Measurements from ENCODE around the gene SERPINB5. TPM values are rescaled to one million over a fixed set of nuclear protein-coding genes. Genes with fewer than 3 reads are reported as not detected.

Gene SERPINB5
- total and polyA plus RNA-seq, 2 of the 13 experiments (the other 11 are each of a cell fraction or from before 2014, with no cell fraction given), result not detected

DNA sequence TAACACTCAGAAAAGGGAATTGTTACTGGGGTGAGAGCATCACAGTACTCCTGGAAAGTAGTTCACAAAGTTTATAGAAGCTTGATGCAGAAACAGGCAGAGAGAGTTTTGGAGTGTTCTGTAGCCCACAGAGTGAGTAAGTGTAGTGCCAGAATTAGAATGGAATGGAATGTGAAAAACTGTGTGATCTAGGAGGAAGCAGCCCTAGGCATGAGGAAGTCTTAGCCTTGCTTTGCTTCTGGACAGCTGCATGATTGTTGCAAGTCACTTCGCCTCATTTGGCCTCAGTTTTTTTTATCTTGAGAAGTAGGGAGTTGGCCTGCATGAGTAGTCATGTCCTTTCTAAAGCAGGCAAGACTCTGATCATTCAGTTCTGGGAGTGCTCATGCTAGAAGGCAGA lies 76.3 kb downstream of the SERPINB5 start:
- no peaks in the 10 kb centered on the region for H3K27me3 ChIP-seq (ENCODE audit: control insufficient read depth in 1 of 2, insufficient read depth in 2 of 2, low read length in 2 of 2)
- H3K27ac ChIP-seq (ENCODE audit: extremely low read length, insufficient read depth, low read length), result no peak overlapping the region
- no peak for FAIRE-seq
- ATAC-seq, result no peak
- BruUV-seq (replicated peaks), result no TSS peak
- H2AFZ ChIP-seq (ENCODE audit: low read length), result no peak overlapping the region
- no peaks in the 10 kb centered on the region for H3K79me2 ChIP-seq (ENCODE audit: insufficient read depth, low read length)
- H4K20me1 ChIP-seq (ENCODE audit: insufficient read depth, low read length), result no peaks in the 10 kb centered on the region
- ChIA-PET CTCF (ENCODE audit: low intra/inter-chr PET ratio, low total read pairs) (no interaction called here), POLR2A (no interaction called here)
- intact Hi-C loops (cut with micrococcal nuclease; ENCODE audit: unreplicated experiment) (no loop called here), in situ Hi-C loops (cut with HindIII; ENCODE audit: extremely low pct_ligation_motif_present, low pct_unique_long_range_greater_than_20kb) (no loop called here)
- no peaks in the 10 kb centered on the region for H3K9me3 ChIP-seq (ENCODE audit: low read length)
- H3K4me3 ChIP-seq (replicated peaks in 1 of 3; ENCODE audit: insufficient read depth in 1 of 3, low read depth in 2 of 3, low read length in 3 of 3), result no peak overlapping the region
- H3K9ac ChIP-seq (ENCODE audit: insufficient read depth, low read depth, low read length), result no peak overlapping the region
- no peak for TF ChIP-seq ZNF513 (CRISPR knock-in tag; conservative IDR thresholded peaks at IDR 0.05)
- TF ChIP-seq, protein P1, sequence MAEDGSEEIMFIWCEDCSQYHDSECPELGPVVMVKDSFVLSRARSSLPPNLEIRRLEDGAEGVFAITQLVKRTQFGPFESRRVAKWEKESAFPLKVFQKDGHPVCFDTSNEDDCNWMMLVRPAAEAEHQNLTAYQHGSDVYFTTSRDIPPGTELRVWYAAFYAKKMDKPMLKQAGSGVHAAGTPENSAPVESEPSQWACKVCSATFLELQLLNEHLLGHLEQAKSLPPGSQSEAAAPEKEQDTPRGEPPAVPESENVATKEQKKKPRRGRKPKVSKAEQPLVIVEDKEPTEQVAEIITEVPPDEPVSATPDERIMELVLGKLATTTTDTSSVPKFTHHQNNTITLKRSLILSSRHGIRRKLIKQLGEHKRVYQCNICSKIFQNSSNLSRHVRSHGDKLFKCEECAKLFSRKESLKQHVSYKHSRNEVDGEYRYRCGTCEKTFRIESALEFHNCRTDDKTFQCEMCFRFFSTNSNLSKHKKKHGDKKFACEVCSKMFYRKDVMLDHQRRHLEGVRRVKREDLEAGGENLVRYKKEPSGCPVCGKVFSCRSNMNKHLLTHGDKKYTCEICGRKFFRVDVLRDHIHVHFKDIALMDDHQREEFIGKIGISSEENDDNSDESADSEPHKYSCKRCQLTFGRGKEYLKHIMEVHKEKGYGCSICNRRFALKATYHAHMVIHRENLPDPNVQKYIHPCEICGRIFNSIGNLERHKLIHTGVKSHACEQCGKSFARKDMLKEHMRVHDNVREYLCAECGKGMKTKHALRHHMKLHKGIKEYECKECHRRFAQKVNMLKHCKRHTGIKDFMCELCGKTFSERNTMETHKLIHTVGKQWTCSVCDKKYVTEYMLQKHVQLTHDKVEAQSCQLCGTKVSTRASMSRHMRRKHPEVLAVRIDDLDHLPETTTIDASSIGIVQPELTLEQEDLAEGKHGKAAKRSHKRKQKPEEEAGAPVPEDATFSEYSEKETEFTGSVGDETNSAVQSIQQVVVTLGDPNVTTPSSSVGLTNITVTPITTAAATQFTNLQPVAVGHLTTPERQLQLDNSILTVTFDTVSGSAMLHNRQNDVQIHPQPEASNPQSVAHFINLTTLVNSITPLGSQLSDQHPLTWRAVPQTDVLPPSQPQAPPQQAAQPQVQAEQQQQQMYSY (CRISPR knock-in tag; IDR thresholded peaks at IDR 0.05), result no peak
- TF ChIP-seq ZBTB38 (CRISPR knock-in tag; IDR thresholded peaks at IDR 0.05), result no peak
- no peak for TF ChIP-seq IKZF4 (CRISPR knock-in tag; IDR thresholded peaks at IDR 0.05; ENCODE audit: borderline replicate concordance, low read depth, not compliant biosample characterization)
- TF ChIP-seq ZNF207 (IDR thresholded peaks at IDR 0.05; ENCODE audit: borderline replicate concordance), result no peak
- TF ChIP-seq ZNF414 (CRISPR knock-in tag; IDR thresholded peaks at IDR 0.05), result no peak
- no peak for TF ChIP-seq GRHL1 (CRISPR knock-in tag; conservative IDR thresholded peaks at IDR 0.05)
- TF ChIP-seq, protein P2, sequence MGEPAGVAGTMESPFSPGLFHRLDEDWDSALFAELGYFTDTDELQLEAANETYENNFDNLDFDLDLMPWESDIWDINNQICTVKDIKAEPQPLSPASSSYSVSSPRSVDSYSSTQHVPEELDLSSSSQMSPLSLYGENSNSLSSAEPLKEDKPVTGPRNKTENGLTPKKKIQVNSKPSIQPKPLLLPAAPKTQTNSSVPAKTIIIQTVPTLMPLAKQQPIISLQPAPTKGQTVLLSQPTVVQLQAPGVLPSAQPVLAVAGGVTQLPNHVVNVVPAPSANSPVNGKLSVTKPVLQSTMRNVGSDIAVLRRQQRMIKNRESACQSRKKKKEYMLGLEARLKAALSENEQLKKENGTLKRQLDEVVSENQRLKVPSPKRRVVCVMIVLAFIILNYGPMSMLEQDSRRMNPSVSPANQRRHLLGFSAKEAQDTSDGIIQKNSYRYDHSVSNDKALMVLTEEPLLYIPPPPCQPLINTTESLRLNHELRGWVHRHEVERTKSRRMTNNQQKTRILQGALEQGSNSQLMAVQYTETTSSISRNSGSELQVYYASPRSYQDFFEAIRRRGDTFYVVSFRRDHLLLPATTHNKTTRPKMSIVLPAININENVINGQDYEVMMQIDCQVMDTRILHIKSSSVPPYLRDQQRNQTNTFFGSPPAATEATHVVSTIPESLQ (CRISPR knock-in tag; conservative IDR thresholded peaks at IDR 0.05), result no peak
- TF ChIP-seq ZNF33A (CRISPR knock-in tag; IDR thresholded peaks at IDR 0.05; ENCODE audit: borderline replicate concordance), result no peak
- TF ChIP-seq ZNF383 (CRISPR knock-in tag; IDR thresholded peaks at IDR 0.05; ENCODE audit: borderline replicate concordance), result no peak
- no peak for TF ChIP-seq ZNF124 (CRISPR knock-in tag; IDR thresholded peaks at IDR 0.05)
- TF ChIP-seq RXRB (CRISPR knock-in tag; IDR thresholded peaks at IDR 0.05; ENCODE audit: borderline replicate concordance), result no peak
- no peak for TF ChIP-seq SIX1 (CRISPR knock-in tag; IDR thresholded peaks at IDR 0.05; ENCODE audit: borderline replicate concordance)
- no peak for TF ChIP-seq MEF2D (CRISPR knock-in tag; IDR thresholded peaks at IDR 0.05)
- H3K36me3 ChIP-seq (replicated peaks in 1 of 2; ENCODE audit: control insufficient read depth in 1 of 2, insufficient read depth in 2 of 2, low read length in 2 of 2), result no peaks in the 10 kb centered on the region
- no peak for DNase-seq (ENCODE audit: low spot score)
- H3K4me1 ChIP-seq (ENCODE audit: insufficient read depth, low read length), result no peaks in the 10 kb centered on the region
- no peak overlapping the region for H3K4me2 ChIP-seq (ENCODE audit: low read depth, low read length)
- WGBS (ENCODE audit: low lambda C conversion rate), result 0% methylated on average over 1 of the region's 1 CpG
